ENCODE data around the gene TAF10. TPM values are rescaled to one million over a fixed set of nuclear protein-coding genes. Genes with fewer than 3 reads are reported as not detected.
A peak's percentile ranks its signal among the peaks of the same experiment; 100 is the strongest.

TAF10 gene
- total RNA-seq, 1 experiment from 2014 or later, result 142 TPM

DNA sequence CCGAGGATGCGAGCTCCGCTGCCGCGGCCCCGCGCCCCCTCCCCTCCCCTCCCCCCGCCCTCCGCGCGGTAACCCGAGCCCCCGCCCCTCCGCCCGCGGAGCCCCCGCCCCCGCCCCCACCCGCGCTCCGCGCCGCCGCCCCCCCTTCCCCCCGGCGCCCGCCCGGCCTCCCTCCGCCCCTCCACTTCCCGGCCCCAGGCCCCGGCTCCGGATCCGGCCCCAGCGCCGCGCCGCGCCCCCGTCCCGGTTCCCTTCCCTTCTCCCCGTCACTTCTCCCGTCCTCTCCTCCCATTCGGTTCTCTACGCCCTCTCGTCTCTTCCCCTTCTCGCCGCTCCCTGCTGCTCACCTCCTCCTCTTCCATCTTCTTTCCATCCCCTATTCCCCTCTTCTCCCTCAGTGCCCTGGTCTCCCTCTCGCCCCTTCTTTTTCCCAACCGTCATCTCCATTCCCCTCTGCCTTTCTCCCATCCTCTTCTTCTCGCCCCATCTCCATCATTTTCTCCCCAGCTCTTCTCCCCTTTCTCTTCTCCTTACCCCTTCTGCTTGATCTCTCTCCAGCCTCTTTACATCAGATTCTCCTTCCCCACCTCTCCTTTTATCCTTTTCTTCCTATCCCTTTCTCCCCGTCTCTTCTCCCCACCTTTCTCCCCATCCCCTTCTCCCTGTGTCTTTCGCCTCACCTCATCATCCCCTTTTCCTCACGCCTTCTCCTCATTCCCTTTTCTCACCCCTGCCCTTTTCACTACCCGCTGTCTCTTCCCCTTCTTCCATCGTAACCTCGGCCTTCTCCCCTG lies 44.0 kb upstream of the TAF10 start, which contains the start of gene DCHS1:
Gene DCHS1, minus strand, starts transcription at position 20 of the 794 bp plus-strand sequence. CDS start 14,196 bp downstream, outside the sequence.
- peaks cover 1% of the 10 kb centered on the region for H3K27me3 ChIP-seq (replicated peaks; ENCODE audit: control insufficient read depth, insufficient read depth, low read length)
- Mint-ChIP-seq H3K27ac (ENCODE audit: unreplicated experiment) (no peak within 1 kb of the TSS), H3K36me3 (ENCODE audit: insufficient read depth, unreplicated experiment) (no peaks in the 10 kb centered on the region), H3K9me3 (ENCODE audit: unreplicated experiment) (no peaks in the 10 kb centered on the region), H3K4me1 (ENCODE audit: low read depth, unreplicated experiment) (no peaks in the 10 kb centered on the region), H3K4me3 (ENCODE audit: unreplicated experiment) (peak within 1 kb of the TSS; percentile 74), H3K27me3 (ENCODE audit: insufficient read depth, unreplicated experiment) (peaks cover 12% of the 10 kb centered on the region)
- 0 out of 2 replicates have a peak, but pooled peaks cover under 1% of the 10 kb centered on the region for H3K4me1 ChIP-seq
- intact Hi-C loops (cut with micrococcal nuclease; ENCODE audit: unreplicated experiment), result no loop called here
- no TSS peak for BruUV-seq (replicated peaks)
- peak in 1 of 2 experiments; percentile 28 for DNase-seq
- POLR2A ChIA-PET, result no interaction called here
- TF ChIP-seq, protein P1, sequence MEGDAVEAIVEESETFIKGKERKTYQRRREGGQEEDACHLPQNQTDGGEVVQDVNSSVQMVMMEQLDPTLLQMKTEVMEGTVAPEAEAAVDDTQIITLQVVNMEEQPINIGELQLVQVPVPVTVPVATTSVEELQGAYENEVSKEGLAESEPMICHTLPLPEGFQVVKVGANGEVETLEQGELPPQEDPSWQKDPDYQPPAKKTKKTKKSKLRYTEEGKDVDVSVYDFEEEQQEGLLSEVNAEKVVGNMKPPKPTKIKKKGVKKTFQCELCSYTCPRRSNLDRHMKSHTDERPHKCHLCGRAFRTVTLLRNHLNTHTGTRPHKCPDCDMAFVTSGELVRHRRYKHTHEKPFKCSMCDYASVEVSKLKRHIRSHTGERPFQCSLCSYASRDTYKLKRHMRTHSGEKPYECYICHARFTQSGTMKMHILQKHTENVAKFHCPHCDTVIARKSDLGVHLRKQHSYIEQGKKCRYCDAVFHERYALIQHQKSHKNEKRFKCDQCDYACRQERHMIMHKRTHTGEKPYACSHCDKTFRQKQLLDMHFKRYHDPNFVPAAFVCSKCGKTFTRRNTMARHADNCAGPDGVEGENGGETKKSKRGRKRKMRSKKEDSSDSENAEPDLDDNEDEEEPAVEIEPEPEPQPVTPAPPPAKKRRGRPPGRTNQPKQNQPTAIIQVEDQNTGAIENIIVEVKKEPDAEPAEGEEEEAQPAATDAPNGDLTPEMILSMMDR (IDR thresholded peaks at IDR 0.05; ENCODE audit: insufficient read depth in 1 of 2, low read depth in 1 of 2, low read length in 1 of 2, severe bottlenecking in 1 of 2, unreplicated experiment in 1 of 2), result no peak
- CTCF ChIA-PET, result no interaction called here
- H3K4me3 ChIP-seq (ENCODE audit: low read depth, low read length), result peak within 1 kb of the TSS; percentile 34
- H3K9me3 ChIP-seq, result no peaks in the 10 kb centered on the region
- H3K36me3 ChIP-seq (ENCODE audit: control insufficient read depth, insufficient read depth, low read length), result no peaks in the 10 kb centered on the region

DNA sequence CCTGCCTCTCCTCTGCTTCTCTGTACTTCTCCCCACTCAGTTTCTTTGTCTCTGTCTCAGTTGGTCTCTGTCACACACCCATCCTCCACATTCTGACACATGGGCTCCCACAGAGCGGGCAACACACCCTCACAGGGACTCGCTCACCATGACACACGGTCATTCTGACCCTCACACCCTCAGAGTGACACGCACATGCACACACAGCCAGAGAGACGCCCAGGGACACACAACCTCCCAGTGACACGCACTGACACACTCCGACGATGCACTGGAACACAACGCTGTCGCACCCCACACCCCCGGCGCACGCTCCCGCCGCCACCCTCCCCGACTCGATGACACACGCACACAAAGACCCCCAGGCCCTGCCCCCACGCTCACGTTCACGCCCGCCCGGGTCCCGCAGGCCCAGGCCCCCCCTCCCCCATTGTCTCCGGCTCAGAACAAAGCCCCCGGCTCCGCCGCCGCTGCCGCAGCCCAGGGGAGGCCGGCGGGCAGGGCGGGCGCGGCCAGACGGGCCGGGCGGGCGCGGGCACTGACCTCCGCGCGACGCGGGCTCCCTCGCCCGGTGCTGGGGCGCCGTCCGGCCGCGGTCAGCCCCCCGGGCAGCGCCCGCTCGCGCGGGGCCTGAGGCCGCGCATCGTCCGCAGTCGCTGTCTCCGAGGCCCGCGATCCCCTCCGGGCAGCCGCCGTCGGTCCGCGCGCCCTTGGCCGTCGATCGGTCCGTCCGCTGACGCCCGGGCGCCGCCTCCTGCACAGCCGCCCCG lies 43.2 kb upstream of the TAF10 start:
- peaks cover 8% of the 10 kb centered on the region; the same call in 1 of the 2 replicates for H3K4me1 ChIP-seq
- ChIA-PET CTCF (no interaction called here), POLR2A (no interaction called here)
- H3K4me3 ChIP-seq (ENCODE audit: low read depth, low read length), result peak overlapping the region; percentile 34
- peaks cover 1% of the 10 kb centered on the region for H3K27me3 ChIP-seq (replicated peaks; ENCODE audit: control insufficient read depth, insufficient read depth, low read length)
- H3K36me3 Mint-ChIP-seq (ENCODE audit: insufficient read depth, unreplicated experiment), result no peaks in the 10 kb centered on the region
- H3K4me3 Mint-ChIP-seq (ENCODE audit: unreplicated experiment), result no peak overlapping the region
- intact Hi-C loops (cut with micrococcal nuclease; ENCODE audit: unreplicated experiment), result no loop called here
- no peaks in the 10 kb centered on the region for H3K36me3 ChIP-seq (ENCODE audit: control insufficient read depth, insufficient read depth, low read length)
- no peak for DNase-seq
- H3K27me3 Mint-ChIP-seq (ENCODE audit: insufficient read depth, unreplicated experiment), result peaks cover 12% of the 10 kb centered on the region
- H3K27ac Mint-ChIP-seq (ENCODE audit: unreplicated experiment), result no peak overlapping the region
- no TSS peak for BruUV-seq (replicated peaks)
- H3K9me3 Mint-ChIP-seq (ENCODE audit: unreplicated experiment), result no peaks in the 10 kb centered on the region
- TF ChIP-seq, protein P1 (IDR thresholded peaks at IDR 0.05; ENCODE audit: insufficient read depth in 1 of 2, low read depth in 1 of 2, low read length in 1 of 2, severe bottlenecking in 1 of 2, unreplicated experiment in 1 of 2), result no peak
- H3K9me3 ChIP-seq, result no peaks in the 10 kb centered on the region
- H3K4me1 Mint-ChIP-seq (ENCODE audit: low read depth, unreplicated experiment), result no peaks in the 10 kb centered on the region

DNA sequence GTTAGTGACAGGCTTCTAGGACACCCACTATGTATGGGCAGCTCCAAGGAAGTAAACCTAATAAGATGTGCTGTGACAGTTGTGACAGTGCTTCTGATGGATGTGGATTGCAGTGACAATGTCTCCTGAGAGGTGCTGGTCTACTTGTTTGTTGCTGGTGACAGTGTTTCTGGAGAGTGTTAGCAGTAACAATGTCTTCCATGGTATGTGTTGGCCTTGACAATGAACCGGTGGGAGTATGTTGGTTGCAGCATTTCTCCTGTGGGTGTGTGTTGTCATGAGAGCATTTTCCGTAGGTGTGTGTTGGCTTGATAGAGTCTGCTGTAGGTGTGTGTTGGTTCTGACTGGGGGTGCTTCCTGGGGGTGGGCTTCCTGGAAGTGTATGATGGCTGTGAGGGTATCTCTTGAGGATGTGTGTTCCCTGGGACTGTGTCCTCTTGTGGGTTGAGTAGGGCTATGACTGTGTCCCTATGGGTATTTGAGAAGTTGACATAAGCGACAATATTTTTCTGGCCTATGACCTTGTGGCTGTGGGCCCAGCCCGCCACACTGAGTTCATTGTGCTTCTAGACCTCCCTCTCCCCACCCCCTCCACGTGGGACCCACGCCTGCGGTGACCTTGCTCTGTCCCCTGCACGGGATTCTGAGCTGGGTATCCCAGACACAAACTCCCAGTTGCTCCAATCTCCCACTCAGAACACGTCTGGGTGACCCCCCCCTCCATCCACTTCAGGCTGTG lies 42.4 kb upstream of the TAF10 start:
- Mint-ChIP-seq H3K36me3 (ENCODE audit: insufficient read depth, unreplicated experiment) (no peaks in the 10 kb centered on the region), H3K9me3 (ENCODE audit: unreplicated experiment) (no peaks in the 10 kb centered on the region), H3K4me3 (ENCODE audit: unreplicated experiment) (no peak overlapping the region), H3K27me3 (ENCODE audit: insufficient read depth, unreplicated experiment) (peaks cover 12% of the 10 kb centered on the region), H3K27ac (ENCODE audit: unreplicated experiment) (no peak overlapping the region), H3K4me1 (ENCODE audit: low read depth, unreplicated experiment) (no peaks in the 10 kb centered on the region)
- ChIA-PET POLR2A (no interaction called here), CTCF (no interaction called here)
- no peaks in the 10 kb centered on the region for H3K9me3 ChIP-seq
- peaks cover 1% of the 10 kb centered on the region for H3K27me3 ChIP-seq (replicated peaks; ENCODE audit: control insufficient read depth, insufficient read depth, low read length)
- intact Hi-C loops (cut with micrococcal nuclease; ENCODE audit: unreplicated experiment), result no loop called here
- no peak overlapping the region; the same call in 1 of the 2 replicates for H3K4me3 ChIP-seq (ENCODE audit: low read depth, low read length)
- no peak for DNase-seq
- peaks cover 8% of the 10 kb centered on the region; the same call in 1 of the 2 replicates for H3K4me1 ChIP-seq
- no peaks in the 10 kb centered on the region for H3K36me3 ChIP-seq (ENCODE audit: control insufficient read depth, insufficient read depth, low read length)
- TF ChIP-seq, protein P1 (IDR thresholded peaks at IDR 0.05; ENCODE audit: insufficient read depth in 1 of 2, low read depth in 1 of 2, low read length in 1 of 2, severe bottlenecking in 1 of 2, unreplicated experiment in 1 of 2), result no peak
- BruUV-seq (replicated peaks), result no TSS peak

All from Caco-2 (cell line).